TTC549 (cell line): ENCODE results near the gene TEX44.
"Not testable (repeated sequence)": the region's sequence is repeated elsewhere in the genome, so short reads cannot be mapped to it uniquely, and the experiment has no call there.

Experiments
- FAIRE-seq: peaks from 2 replicates; lab custom pipeline; 2012; peaks lifted over from hg19 to GRCh38; lab: Jason Lieb, UNC

Gene TEX44

DNA sequence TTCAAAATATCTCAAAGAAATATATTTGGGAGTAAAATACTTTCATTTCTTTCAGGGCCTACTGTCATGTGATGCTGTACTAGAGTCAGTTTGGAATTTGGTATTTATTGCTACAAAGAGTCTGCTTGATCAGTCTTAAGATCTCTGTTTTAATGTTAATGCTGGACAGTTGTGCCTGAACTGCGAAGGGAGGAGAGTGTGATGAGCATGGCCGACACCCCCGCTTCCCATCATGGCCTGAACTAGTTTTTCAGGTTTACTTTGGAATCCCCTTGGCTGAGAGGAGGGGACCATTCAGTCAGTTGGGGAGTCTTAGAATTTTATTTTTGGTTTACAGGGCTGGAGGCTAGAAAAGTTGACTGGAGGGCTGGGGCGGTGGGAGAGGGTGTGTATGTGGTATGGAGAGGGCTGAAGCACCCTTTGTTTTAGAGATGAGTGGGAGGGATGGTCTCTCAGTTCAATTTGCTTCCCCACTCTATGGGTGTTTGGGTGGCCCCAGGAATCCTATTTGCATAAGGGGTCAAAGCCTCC lies 20.9 kb upstream of the TEX44 start:
- FAIRE-seq = no peak

DNA sequence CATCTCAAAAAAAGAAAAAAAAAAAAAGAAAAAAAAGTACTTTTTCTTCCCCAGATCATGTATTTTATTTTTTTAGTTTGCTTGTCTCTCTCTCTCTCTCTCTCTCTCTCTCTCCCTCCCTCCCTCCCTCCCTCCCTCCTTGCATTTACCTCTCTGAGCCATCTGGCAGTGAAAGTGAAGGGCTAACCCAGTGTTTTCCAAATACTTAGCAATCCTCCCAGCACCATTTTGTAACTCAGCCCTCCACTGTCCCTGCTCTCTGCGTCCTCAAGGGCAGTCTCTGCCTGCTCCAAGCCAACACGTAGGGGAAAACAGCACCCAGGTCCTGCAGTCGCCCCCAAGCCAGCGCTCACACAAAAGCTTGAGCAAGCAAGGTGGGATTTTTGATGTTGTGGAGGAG lies 19.6 kb upstream of the TEX44 start:
- no peak for FAIRE-seq

DNA sequence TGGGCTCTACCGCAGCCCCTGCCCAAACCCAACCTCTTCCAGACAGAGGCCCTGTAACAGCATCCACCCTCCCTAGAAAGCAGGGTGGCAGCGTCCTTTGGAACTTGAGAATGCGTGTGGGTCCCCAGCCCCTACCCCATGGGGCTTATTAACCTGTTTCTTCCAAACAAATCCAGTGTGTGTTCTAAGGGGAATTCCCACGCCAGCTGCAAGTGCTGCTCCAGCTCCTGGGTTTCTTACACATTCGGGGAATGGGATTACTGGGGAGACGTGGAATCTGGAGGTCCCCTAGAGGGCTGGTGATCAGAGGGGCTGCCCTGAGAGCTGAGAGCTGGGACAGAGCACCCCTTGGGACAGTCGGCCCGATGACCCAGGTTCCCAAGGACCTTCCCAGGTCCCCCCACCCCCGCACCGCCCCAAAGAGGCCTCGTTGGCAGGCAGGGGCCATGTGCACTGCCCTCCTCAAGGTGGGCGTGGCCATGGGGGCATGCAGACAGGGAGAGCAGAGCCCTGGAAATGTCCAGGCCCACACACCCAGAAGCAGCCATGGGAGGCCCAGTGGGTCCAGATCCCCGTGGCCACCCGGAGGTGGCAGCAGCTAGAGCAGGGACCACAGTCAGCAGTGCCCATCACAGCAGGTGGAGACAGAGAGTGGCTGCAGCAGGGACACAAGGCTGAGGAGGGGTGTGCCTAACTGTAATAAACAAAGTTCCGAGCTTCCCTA lies 18.8 kb upstream of the TEX44 start:
- FAIRE-seq = no peak

DNA sequence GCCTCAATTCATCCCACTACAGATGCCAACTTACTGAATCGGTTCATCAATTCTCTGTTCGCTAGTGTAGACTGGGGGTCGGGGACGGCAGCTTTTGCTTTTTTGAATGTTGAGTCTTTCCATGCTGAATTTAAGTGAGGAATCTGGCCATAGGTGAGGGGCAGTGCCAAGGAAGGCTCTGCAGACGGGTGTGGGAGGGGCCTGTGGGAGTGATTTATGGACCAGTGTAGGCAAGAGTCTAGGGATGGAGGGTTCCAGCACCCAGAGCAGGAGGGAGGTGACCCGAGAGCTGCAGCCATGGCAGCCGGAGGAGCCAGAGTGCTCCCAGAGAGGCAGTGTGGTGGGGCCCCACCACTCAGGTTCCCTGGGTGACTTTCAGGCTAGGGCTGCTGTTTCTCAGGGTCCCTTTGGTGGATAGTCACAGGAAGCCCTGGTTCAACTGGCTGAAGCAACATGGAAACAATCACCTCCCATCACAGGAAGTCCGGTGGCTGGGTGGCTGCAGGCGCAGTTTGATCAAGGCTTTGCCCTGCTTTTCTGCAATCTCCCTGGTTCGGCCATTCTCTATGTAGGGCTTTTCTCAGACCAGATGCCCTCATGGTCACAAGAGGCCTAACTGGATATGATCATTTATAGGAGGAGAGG lies 16.9 kb upstream of the TEX44 start:
- FAIRE-seq = no peak

DNA sequence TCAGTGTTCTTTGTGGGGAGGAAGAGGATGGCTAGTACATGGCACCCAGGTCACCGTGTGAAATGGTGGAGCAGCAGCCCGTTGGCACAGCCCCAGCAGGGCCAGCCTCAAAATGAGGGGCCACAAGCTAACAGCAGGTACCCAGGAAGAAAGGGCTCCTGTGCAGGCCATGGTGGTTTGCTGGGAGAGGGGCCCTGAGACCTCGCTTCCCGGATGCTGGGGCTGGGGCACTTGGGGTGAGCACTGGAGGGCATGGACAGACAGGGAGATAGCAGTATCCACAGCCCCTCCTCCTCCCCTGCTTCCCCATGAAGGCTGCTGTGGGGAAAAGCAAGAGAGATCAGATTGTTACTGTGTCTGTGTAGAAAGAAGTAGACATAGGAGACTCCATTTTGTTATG lies 16.2 kb upstream of the TEX44 start:
- no peak for FAIRE-seq

DNA sequence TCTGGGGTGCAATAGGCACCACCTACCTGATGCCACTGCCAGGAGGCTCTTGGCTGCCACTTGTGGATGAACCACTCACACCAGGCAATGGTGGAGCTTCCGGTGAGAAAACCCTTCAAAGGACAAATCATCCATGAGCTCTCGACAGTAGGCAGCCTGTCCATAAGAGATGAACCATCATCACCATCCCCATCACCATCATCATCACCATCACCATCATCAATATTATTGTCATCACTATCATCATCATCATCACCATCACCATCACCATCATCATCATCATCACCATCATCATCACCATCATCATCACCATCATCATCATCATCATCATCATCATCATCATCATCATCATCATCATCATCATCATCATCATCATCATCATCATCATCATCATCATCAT lies 14.0 kb upstream of the TEX44 start:
- not testable (repeated sequence) for FAIRE-seq

DNA sequence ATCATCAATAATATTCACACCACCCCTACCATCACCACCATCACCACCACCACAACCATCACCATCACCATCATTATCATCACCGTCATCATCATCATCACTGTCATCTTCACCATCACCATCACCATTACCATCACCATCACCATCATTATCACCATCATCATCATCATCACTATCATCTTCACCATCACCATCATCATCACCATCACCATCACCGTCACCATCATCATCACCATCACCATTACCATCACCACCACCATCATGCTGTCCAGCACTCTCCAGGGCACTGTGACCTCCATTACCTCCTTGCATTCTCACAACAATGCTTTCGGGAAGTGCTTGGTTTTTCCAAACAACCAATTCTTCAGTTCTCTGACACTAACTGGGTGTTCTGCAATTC lies 13.1 kb upstream of the TEX44 start:
- FAIRE-seq = no peak

DNA sequence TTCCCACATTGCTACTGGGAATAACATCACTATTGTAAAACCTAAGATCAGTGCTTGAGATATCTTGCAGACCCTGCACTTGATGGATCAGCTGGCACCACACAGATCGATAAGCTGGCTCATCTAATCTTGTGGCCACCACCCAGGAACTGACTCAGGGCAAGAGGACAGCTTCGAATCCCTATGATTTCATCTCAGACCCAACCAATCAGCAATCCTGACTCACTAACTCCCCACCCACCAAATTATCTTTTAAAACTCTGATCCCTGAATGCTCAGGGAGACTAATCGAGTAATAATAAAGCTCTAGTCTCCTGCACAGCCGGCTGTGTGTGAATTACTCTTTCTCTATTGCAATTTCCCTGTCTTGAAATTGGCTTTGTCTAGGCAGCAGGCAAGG lies 11.3 kb upstream of the TEX44 start:
- FAIRE-seq = no peak

DNA sequence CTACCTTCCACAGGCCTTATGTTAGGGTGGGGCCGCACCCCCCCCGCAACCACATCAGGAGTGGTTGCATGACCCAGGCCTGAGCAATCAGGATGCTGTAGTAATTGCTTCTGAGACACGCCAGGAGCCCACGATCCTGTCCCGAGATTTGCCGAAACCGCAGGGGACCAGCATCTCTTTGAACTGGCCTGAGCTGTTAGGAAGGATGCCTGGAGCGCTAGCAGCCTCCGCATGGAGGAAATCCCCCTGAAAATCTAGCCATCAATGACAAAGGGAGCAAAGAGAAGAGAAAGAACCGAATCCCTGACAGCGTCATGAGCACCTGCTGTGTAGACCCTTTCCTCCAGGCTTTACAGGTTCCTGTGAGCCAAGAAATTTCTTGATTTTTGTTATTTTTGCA lies 8.7 kb upstream of the TEX44 start:
- no peak for FAIRE-seq

DNA sequence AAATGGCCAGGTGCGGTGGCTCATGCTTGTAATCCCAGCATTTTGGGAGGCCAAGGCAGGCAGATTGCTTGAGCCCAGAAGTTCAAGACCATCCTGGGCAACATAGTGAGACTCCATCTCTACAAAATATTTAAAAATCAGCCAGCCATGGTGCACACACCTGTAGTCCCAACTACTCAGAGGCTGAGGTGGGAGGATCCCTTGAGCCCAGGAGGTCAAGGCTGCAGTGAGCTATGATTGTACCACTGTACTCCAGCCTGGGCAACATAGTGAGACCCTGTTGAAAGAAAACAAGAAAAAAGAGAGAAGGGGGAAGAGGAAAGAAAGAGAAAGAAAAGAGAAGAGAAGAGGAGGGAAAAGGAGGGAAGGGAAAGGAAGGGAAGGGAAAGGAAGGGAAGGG lies 4.9 kb upstream of the TEX44 start:
- not testable (repeated sequence) for FAIRE-seq

DNA sequence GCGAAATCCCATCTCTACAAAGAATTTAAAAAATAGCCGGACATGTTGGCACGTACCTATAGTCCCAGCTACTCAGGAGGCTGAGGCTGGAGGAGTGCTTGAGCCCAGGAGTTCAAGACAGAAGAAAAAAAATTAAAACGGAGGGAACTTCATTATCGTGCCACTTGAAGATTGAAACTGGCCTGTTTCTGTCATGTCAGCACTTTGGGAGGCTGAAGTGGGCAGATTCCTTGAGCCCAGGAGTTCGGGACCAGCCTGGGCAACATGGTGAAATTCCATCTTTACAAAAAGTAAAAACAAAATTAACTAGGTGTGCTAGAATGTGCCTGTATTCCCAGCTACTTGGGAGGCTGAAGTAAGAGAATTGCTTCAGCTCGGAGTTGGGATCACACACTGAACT lies 3.0 kb upstream of the TEX44 start:
- FAIRE-seq = no peak

DNA sequence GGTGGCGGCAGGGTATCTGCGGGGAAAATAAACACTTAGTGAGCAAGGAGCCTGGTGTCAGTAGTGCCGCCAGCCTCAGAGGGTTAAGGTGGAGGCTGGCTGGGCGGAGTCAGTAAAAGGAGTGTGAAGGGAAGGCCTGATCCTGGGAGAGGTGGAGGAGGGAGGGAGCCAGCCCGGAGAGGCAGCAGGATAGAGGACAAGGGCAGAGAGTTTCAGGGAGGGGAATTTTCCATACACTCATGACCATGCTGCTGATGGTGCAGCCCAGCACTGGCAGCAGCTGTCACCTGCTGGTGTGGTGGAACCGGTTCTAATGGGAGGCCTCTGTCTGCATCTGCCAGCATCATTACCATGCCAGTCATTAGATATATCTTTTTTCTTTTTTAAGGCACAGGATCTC lies 2.0 kb upstream of the TEX44 start:
- no peak for FAIRE-seq

DNA sequence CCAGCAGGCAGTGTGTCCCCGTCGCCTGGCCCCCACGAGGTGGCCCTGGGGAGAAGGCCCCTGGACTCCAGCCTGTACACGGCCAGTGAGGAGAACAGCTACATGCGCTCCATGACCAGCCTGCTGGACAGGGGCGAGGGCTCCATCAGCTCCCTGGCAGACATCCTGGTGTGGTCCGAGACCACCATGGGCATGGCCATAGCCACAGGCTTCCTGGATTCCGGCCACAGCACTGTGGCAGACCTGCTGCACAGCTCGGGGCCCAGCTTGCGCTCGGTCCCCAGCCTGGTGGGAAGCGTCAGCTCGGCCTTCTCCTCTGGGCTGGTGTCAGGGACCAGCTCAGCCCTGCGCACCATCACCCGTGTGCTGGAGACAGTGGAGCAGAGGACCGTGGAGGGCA lies 1.0 kb downstream of the TEX44 start:
- no peak for FAIRE-seq

DNA sequence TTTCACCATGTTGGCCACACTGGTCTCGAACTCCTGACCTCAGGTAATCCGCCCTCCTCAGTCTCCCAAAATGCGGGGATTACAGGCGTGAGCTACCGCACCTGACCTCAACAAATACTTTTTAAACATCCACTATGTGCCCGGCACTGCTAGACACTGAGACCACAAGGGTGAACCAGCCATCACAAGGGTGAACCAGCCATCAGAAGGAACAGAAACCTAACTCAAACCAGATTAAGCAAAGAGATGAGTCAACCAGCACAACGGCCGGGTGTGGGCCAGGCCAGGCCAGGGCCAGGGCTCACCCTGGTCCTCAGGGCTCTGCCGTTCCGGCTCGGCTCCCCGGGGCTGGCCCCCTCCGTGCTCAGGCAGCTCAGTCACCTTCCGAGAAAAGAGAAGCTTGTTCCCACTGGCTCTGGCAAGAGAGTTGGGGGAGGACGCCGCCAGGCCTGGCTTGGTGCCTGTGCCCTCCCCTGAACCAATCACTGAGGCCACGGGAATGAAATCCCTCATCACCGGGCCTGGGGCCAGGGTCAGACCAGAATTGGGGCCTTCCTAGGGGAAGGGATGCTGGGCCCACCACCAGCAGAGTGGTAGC lies 4.4 kb downstream of the TEX44 start:
- no peak for FAIRE-seq

DNA sequence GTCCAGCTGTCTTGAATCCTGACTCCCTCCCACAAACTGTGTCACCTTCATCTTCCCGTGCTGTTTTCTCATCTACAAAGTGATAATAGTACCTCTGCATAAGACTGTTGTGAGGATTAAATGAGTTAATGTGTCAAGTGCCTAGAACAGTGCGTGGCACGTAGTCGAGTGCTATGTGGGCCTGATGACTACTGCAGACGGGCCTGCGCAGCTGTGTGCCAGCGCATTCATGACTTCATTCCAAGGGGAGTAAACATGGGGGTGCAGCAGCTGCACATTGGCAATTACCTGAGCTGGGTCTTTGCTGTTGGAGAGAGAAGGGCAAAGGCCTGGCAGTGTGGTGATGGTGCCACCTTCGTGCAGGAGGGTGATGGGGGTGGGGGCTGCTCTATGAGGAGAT lies 5.0 kb downstream of the TEX44 start:
- no peak for FAIRE-seq

DNA sequence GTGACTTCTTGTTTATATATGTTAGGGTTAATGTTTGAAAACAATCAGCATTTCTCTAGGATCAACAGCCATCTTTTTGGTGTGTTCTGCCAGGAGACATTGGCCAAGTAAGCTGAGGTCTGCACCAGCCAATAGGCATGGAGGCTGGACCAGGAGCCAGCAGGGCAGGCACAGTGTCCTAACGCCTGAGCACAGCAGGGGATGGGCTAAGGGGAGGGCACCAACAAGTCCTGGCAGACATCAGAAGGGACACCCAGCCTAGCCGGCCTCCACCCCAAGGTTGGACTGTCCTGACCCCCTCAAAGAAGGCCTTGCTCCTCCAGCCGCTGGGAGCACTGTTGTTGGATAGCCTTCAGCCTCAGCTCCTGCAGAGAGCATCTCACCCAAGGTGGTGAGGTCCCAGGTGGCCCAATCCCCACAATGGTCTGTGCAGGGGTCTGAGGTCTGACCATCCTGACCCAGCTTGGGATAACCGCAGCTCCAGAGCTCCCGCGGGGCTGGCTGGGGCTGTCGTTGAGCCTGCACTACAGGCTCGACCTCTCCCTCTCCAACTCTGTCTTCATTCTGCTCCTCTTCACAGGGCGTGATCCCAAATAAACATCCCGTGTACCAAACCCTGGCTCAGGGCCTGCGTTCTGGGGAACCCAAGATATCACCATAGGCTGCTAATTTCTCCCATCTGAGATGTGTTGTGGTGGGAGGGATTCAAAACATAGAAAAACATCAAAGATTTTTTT lies 8.1 kb downstream of the TEX44 start:
- no peak for FAIRE-seq

DNA sequence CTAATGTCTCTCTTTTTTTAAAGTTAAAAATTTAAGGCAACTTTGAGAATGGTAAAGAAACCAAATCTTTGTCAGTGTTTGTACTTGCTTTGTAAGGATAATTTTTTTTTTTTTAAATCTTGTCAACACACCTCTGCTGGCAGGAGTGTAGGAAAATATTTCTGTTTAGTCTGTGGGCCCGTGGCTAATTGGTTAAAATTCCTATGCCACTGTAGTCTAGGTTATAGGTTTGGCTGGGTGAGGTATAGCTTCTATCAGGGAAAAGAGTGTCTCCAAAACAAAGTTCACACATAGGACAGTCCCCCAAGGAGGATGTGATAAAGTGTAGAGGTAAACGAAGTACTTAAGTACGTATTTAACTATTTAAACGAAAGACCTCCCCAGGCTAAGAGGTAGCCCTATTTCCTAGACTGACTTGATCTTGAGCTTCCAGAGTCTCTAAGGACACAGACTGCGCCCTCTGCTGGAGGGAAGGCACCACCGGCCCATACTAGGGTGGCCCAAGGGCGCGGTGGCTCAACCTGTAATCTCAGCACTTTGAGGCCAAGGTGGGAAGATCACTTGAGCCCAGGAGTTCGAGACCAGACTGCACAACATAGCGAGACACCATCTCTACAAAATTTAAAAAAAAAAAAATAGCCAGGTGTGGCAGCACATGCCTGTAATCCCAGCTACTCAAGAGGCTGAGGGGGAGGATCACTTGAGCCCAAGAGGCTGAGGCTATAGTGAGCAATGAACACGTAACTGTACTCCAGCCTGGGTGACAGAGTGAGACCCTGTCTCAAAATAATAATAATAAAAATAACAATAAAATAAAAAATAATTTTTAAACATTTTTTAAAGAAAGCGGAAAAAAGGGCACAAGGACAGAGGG lies 8.9 kb downstream of the TEX44 start:
- FAIRE-seq = peak; percentile 61

DNA sequence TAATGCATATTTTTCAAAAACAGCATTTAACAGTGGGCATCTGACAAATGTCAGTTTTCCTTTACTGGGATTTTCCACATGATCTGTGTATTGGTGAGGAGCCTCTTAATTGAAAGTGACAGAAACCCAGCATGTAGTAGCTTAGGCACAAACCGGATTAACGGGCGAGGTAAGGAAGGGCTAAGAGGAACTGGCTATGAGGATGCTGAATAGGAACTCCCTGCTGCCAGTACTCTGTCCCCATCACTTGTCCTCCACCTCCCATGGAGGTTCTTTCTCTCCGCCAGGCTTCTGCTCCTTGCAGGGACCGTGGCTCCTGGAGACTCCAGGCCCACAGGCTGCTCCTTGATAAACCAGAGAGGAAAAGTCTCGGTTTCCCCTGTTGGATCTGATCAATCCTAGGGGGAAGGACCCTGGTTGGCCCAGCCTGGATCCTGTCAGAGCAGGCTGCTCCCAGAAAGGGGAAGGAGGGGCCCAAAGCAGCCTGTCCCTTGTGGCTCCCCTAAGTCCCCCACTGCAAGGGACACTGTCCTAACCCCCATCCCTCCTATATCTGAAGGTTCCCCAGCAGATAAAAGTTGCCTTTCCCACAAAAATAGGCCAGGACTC lies 10.3 kb downstream of the TEX44 start:
- FAIRE-seq = no peak

DNA sequence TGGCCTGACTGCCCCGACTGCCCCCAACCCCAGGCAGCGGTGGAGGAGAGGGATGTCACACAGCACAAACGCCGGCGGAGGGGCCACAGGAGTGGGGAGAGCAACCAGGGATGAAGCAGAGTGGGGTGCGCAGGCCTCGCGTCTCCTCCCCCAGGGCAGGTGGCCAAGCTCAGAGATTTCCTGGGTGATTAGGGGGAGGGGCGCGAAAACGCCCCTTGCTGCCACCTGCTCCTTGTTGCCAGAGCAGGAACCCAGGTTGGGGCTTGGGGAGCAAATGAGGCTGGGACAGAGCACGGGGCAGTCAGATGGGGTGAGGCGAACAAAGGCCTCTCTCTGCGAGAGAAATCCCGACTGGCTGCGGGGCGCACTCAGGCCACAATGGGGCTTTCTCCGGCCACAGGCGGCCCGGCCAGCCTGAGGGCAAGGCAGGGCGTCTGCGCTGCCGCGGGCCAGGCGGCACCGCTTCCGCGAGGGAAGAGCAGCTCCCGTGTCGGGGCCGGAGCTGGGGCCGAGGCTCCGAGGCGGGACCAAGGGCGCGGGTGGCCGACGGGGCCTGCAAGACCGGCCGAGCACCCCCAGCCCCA lies 11.5 kb downstream of the TEX44 start:
- FAIRE-seq = no peak

DNA sequence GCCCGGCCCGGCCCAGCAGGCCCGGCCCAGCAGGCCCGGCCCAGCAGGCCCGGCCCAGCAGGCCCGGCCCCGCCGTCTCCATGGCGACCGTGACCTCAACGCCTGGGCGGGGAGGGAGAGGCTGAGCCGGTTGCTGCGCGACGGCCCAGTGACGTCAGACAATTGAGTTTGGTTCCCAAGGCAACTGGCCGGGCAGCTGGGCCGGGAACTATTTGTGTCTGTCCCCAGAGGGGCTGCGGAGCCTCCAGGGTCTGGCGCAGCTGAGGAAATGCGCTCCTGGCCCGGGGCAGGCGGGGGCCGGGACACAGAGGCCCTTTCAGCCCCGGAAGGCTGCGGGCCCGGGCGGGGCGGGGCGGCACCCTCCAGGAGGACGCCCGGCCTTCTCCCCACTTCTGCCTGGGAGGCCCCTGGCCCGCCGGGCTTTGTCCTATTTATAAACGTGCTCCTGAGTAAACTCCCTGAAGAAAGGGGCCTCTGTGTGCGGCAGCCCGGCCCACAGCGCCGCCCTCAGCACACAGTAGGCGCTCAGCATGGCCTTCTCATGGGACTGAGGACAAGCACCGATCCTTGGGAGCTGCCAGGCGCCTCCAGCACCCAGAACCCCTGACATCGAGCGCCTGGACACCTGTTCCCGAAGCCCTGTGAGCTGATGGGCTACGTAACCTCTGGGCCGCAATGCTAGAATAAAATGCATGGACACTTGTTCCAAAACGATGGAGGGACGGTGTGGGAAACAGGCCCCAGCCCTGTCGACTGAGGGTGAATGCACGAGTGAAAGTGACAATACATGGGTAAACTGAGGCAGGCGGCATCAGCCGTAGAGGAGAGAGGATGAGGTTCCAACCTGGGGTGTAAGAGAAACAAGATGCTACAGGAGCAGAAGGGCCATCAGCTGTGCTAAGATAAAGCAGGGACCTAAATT lies 12.3 kb downstream of the TEX44 start:
- FAIRE-seq = no peak
